OCI-LY1 (cell line): ENCODE measurements around the gene DPF3.

Experiments
- H2AFZ ChIP-seq: fragments of 200-600 bp; sonication (generic), shearing (Covaris generic); 2 replicates; pipeline ENCODE4 v1.6.0; 2014; ENCODE audit warnings: antibody characterized with exemption, mild to moderate bottlenecking, low read length
- H3F3A ChIP-seq: fragments of 200-600 bp; sonication (generic), shearing (Covaris generic); 2 replicates; pipeline ENCODE4 v1.6.0; 2014; ENCODE audit warnings: mild to moderate bottlenecking, antibody characterized with exemption, low read length, moderate library complexity; ENCODE audit not compliant: insufficient read depth
- H3K27ac ChIP-seq: fragments of 200-600 bp; sonication (generic); 2 replicates; pipeline ENCODE4 v1.5.1; 2014; ENCODE audit warnings: low read length, mixed run types, mild to moderate bottlenecking, low read depth; ENCODE audit not compliant: poor library complexity, severe bottlenecking
- H3K27me3 ChIP-seq: fragments of 200-600 bp; sonication (generic); 2 replicates; pipeline ENCODE4 v1.6.0; 2014; ENCODE audit warnings: antibody characterized with exemption, mild to moderate bottlenecking, low read length, moderate library complexity; ENCODE audit not compliant: insufficient read depth
- H3K36me3 ChIP-seq: fragments of 200-600 bp; sonication (generic); 2 replicates; pipeline ENCODE4 v1.6.1; 2014; ENCODE audit warnings: mild to moderate bottlenecking, antibody characterized with exemption, low read length, moderate library complexity, mixed read lengths; ENCODE audit not compliant: insufficient read depth
- H3K4me1 ChIP-seq: fragments of 200-600 bp; sonication (generic); 2 replicates; pipeline ENCODE4 v1.5.1; 2014; ENCODE audit warnings: mild to moderate bottlenecking, low read length, moderate library complexity; ENCODE audit not compliant: insufficient read depth, severe bottlenecking
- H3K4me2 ChIP-seq: fragments of 200-600 bp; sonication (generic), shearing (Covaris generic); 2 replicates; pipeline ENCODE4 v1.6.1; 2014; ENCODE audit warnings: low read length
- H3K4me3 ChIP-seq: fragments of 200-600 bp; sonication (generic); 2 replicates; pipeline ENCODE4 v1.5.1; 2014; ENCODE audit warnings: low read length, low read depth, mild to moderate bottlenecking, mixed read lengths; ENCODE audit not compliant: poor library complexity, severe bottlenecking
- H3K79me2 ChIP-seq: fragments of 200-600 bp; shearing (Covaris generic); 2 replicates; pipeline ENCODE4 v1.6.1; 2016; ENCODE audit warnings: mixed run types, low read length, mixed read lengths; ENCODE audit not compliant: insufficient read depth
- H3K9ac ChIP-seq: fragments of 200-600 bp; sonication (generic), shearing (Covaris generic); 2 replicates; pipeline ENCODE4 v1.6.1; 2014; ENCODE audit warnings: mild to moderate bottlenecking, low read length, mixed read lengths
- H3K9me2 ChIP-seq: fragments of 200-600 bp; sonication (generic), shearing (Covaris generic); 2 replicates; pipeline ENCODE4 v1.6.1; 2014; ENCODE audit warnings: low read depth, mild to moderate bottlenecking, low read length, mixed read lengths
- H3K9me3 ChIP-seq: fragments of 200-600 bp; shearing (Covaris generic); 2 replicates; pipeline ENCODE4 v1.6.1; 2014; ENCODE audit warnings: low read length, mixed read lengths
- H4K20me1 ChIP-seq: fragments of 200-600 bp; sonication (generic), shearing (Covaris generic); 2 replicates; pipeline ENCODE4 v1.6.0; 2016; ENCODE audit warnings: mild to moderate bottlenecking, low read length; ENCODE audit not compliant: insufficient read depth
- EZH2 ChIP-seq: fragments of 200-600 bp; sonication (generic), shearing (Covaris generic); IDR thresholded peaks from 2 replicates; pipeline ENCODE4 v1.8.0; 2017; ENCODE audit warnings: borderline replicate concordance, mixed run types, mild to moderate bottlenecking, antibody characterized with exemption, low read length, moderate library complexity, mixed read lengths
- TF ChIP-seq, protein P1 (sequence below): fragments of 200-600 bp; sonication (generic), shearing (Covaris generic); IDR thresholded peaks from 2 replicates; pipeline ENCODE4 v1.5.1; 2017; ENCODE audit warnings: mild to moderate bottlenecking, antibody characterized with exemption, low read length, moderate library complexity, mixed read lengths

DPF3 gene

GRCh38 chr14:72818998-72819397 lies 74.9 kb downstream of the DPF3 start:
- Histone ChIP-seq H3K9ac (no peak overlapping the region), H3K27ac (no peak overlapping the region), H3K79me2 (no peaks in the 10 kb centered on the region), H3F3A (no peaks in the 10 kb centered on the region), H3K9me2 (no peaks in the 10 kb centered on the region), H3K27me3 (no peaks in the 10 kb centered on the region), H3K36me3 (no peaks in the 10 kb centered on the region), H3K9me3 (no peaks in the 10 kb centered on the region), H4K20me1 (no peaks in the 10 kb centered on the region), H3K4me3 (no peak overlapping the region), H3K4me2 (no peak overlapping the region), H3K4me1 (no peaks in the 10 kb centered on the region), H2AFZ (no peak overlapping the region)
- TF ChIP-seq, protein P1, sequence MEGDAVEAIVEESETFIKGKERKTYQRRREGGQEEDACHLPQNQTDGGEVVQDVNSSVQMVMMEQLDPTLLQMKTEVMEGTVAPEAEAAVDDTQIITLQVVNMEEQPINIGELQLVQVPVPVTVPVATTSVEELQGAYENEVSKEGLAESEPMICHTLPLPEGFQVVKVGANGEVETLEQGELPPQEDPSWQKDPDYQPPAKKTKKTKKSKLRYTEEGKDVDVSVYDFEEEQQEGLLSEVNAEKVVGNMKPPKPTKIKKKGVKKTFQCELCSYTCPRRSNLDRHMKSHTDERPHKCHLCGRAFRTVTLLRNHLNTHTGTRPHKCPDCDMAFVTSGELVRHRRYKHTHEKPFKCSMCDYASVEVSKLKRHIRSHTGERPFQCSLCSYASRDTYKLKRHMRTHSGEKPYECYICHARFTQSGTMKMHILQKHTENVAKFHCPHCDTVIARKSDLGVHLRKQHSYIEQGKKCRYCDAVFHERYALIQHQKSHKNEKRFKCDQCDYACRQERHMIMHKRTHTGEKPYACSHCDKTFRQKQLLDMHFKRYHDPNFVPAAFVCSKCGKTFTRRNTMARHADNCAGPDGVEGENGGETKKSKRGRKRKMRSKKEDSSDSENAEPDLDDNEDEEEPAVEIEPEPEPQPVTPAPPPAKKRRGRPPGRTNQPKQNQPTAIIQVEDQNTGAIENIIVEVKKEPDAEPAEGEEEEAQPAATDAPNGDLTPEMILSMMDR: no peak
- no peak for TF ChIP-seq EZH2

DNA sequence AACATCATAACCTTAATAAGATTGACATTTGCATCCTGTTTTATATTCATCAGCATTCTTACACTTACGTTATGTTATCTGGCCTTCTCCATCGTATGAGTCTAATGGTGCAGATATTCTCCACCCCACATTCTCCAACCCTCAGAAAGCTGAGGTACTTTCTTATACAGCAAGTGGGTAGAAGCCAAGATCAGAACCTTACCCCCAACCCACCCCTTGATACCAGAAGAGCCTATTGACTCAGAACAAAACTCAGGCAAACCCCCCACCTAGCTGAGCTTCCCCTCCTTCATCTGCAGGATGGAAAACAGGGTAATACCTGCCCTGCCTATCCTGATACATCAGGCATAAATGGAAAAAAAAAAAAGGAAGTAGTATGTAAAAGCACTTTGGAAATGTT lies 77.6 kb downstream of the DPF3 start:
- no peak overlapping the region for H3K4me3 ChIP-seq
- no peak for TF ChIP-seq EZH2
- TF ChIP-seq, protein P1: no peak
- H3K4me2 ChIP-seq: no peak overlapping the region
- H3K9me2 ChIP-seq: no peaks in the 10 kb centered on the region
- H2AFZ ChIP-seq: no peak overlapping the region
- H3K27me3 ChIP-seq: no peaks in the 10 kb centered on the region
- H4K20me1 ChIP-seq: no peaks in the 10 kb centered on the region
- no peaks in the 10 kb centered on the region for H3K4me1 ChIP-seq
- no peaks in the 10 kb centered on the region for H3F3A ChIP-seq
- no peaks in the 10 kb centered on the region for H3K36me3 ChIP-seq
- no peaks in the 10 kb centered on the region for H3K9me3 ChIP-seq
- no peak overlapping the region for H3K27ac ChIP-seq
- no peak overlapping the region for H3K9ac ChIP-seq
- no peaks in the 10 kb centered on the region for H3K79me2 ChIP-seq

DNA sequence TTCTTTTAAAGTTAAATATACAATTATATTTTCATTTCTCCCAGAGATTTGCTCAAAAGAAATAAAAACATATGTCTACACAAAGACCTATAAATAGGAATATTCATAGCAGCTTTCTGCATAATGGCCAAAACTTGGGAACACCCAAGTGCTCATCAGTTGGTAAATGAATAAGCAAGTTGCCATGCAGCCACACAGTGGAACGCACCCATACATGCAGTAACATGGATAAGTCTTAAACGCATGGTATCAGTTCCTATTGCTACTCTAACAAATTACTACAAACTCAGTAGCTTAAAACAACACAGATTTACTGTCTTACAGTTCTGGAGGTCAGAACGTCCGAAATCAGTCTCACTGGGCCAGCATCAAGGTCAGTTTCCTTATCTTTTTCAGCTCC lies 78.5 kb downstream of the DPF3 start:
- no peaks in the 10 kb centered on the region for H3K36me3 ChIP-seq
- no peak overlapping the region for H2AFZ ChIP-seq
- no peaks in the 10 kb centered on the region for H3K9me2 ChIP-seq
- no peaks in the 10 kb centered on the region for H3K27me3 ChIP-seq
- H3K9ac ChIP-seq: no peak overlapping the region
- no peak overlapping the region for H3K27ac ChIP-seq
- TF ChIP-seq, protein P1: no peak
- TF ChIP-seq EZH2: no peak
- H4K20me1 ChIP-seq: no peaks in the 10 kb centered on the region
- no peaks in the 10 kb centered on the region for H3K9me3 ChIP-seq
- no peaks in the 10 kb centered on the region for H3K79me2 ChIP-seq
- no peaks in the 10 kb centered on the region for H3F3A ChIP-seq
- no peaks in the 10 kb centered on the region for H3K4me1 ChIP-seq
- H3K4me2 ChIP-seq: no peak overlapping the region
- no peak overlapping the region for H3K4me3 ChIP-seq
